ENCODE data around the gene AIF1. TPM values are rescaled to one million over a fixed set of nuclear protein-coding genes. Genes with fewer than 3 reads are reported as not detected.

AIF1 gene
- total and polyA plus RNA-seq, 7 experiments from 2014 or later, result 33.1 to 182 (median 71.0) TPM

- peaks cover 63 to 67% of the 10 kb centered on the region in 2 donors for H3K4me1 ChIP-seq (ENCODE audit: control insufficient read depth in 2 of 2, insufficient read depth in 2 of 2, low read length in 2 of 2)
- H3K4me1 Mint-ChIP-seq, result peaks cover 47 to 78% (median 67%) of the 10 kb centered on the region in 7 donors
- peaks cover 0 to 13% (median 3%) of the 10 kb centered on the region in 3 experiments for H3K36me3 ChIP-seq (ENCODE audit: control insufficient read depth in 2 of 3, insufficient read depth in 3 of 3, low read length in 3 of 3)
- DNase-seq (peak in 7 of 9 donors; percentile 40 to 65 (median 54)), ATAC-seq (peak; percentile 19)
- H3K4me3 ChIP-seq (ENCODE audit: low read length), result peak overlapping the region; percentile 25
- H3K36me3 Mint-ChIP-seq, result peaks cover 11 to 42% (median 19%) of the 10 kb centered on the region in 5 donors
- no peaks in the 10 kb centered on the region for H3K27me3 ChIP-seq (ENCODE audit: control insufficient read depth in 2 of 2, insufficient read depth in 2 of 2, low read length in 2 of 2)
- intact Hi-C loops (cut with micrococcal nuclease), result no loop called here
- CTCF ChIA-PET, result interaction anchor here (0.6 to 18.2 kb wide), 5 partner anchors 10 to 35 kb away, joined by 3 to 687 read pairs (median 41); partner anchors contain the start of genes ATP6V1G2, NCR3, NFKBIL1 and TNF
- peak overlapping the region; percentile 97 for H3K27ac ChIP-seq (ENCODE audit: low read depth, low read length)
- H3K27me3 Mint-ChIP-seq, result no peaks in the 10 kb centered on the region
- H3K9me3 Mint-ChIP-seq, result peaks cover 0 to 5% (median 0%) of the 10 kb centered on the region in 11 donors
- H3K27ac Mint-ChIP-seq, result peak overlapping the region; percentile 84 to 100 (median 96)
- POLR2A ChIA-PET, result interaction anchor here (0.6 to 66.4 kb wide), 4 partner anchors 10 to 430 kb away, joined by 3 to 3078 read pairs (median 1543); partner anchors contain the start of genes AIF1, ATP6V1G2, BAG6 and DDX39B
- H3K9me3 ChIP-seq (ENCODE audit: control insufficient read depth in 2 of 3, low read length in 3 of 3), result no peaks in the 10 kb centered on the region
- peak overlapping the region; percentile 50 to 89 (median 81) for H3K4me3 Mint-ChIP-seq
These were observed 29.5 kb upstream of the AIF1 start for GRCh38 chr6:31585491-31585890.

DNA sequence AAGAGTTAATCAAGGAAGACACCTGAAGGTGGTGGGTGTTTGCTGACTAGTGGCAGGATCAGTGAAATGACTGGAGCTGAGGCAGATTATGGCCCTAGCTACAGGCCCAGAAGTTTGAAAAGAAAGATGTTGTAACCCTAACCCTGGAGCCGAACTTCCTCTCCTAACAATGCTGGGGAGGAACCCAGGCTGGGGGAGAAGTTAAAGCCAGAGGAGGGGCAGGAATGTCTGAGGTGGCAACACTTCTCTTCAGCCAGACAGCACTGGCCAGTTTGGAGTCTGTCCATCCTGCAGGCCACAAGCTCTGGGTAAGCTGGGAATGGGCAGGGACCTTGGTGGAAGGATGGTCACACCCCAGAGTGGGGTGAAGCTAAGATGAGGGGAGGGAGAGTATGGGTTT is 29.0 kb upstream of the AIF1 start, which contains the start of gene LST1:
LST1 (plus strand) TSS at position 270 of the 400 bp plus-strand sequence. CDS start 1,023 bp downstream, outside the sequence.
- H3K36me3 ChIP-seq (ENCODE audit: control insufficient read depth in 2 of 3, insufficient read depth in 3 of 3, low read length in 3 of 3), result peaks cover 0 to 12% (median 0%) of the 10 kb centered on the region in 3 experiments
- H3K9me3 Mint-ChIP-seq, result peaks cover 0 to 5% (median 0%) of the 10 kb centered on the region in 11 donors
- peaks cover 47 to 78% (median 68%) of the 10 kb centered on the region in 7 donors for H3K4me1 Mint-ChIP-seq
- intact Hi-C loops (cut with micrococcal nuclease), result no loop called here
- peak; percentile 18 for ATAC-seq
- H3K36me3 Mint-ChIP-seq, result peaks cover 8 to 40% (median 18%) of the 10 kb centered on the region in 5 donors
- CTCF ChIA-PET, result interaction anchor here (0.6 to 18.2 kb wide), 4 partner anchors 11 to 35 kb away, joined by 4 to 687 read pairs (median 170); partner anchors contain the start of genes ATP6V1G2, NCR3, NFKBIL1 and TNF
- POLR2A ChIA-PET, result interaction anchor here (0.6 to 66.4 kb wide), 6 partner anchors 10 to 1295 kb away, joined by 3 to 3078 read pairs (median 4); partner anchors contain the start of genes AIF1, ATP6V1G2, BAG6 and DDX39B
- DNase-seq, result no peak
- peak within 1 kb of the TSS; percentile 50 to 89 (median 81) for H3K4me3 Mint-ChIP-seq
- no peaks in the 10 kb centered on the region for H3K27me3 ChIP-seq (ENCODE audit: control insufficient read depth in 2 of 2, insufficient read depth in 2 of 2, low read length in 2 of 2)
- H3K27ac Mint-ChIP-seq, result peak within 1 kb of the TSS; percentile 84 to 100 (median 96)
- H3K4me3 ChIP-seq (ENCODE audit: low read length), result peak within 1 kb of the TSS; percentile 25
- H3K27me3 Mint-ChIP-seq, result no peaks in the 10 kb centered on the region
- peaks cover 67 to 68% of the 10 kb centered on the region in 2 donors for H3K4me1 ChIP-seq (ENCODE audit: control insufficient read depth in 2 of 2, insufficient read depth in 2 of 2, low read length in 2 of 2)
- peak within 1 kb of the TSS; percentile 97 for H3K27ac ChIP-seq (ENCODE audit: low read depth, low read length)
- no peaks in the 10 kb centered on the region for H3K9me3 ChIP-seq (ENCODE audit: control insufficient read depth in 2 of 3, low read length in 3 of 3)

DNA sequence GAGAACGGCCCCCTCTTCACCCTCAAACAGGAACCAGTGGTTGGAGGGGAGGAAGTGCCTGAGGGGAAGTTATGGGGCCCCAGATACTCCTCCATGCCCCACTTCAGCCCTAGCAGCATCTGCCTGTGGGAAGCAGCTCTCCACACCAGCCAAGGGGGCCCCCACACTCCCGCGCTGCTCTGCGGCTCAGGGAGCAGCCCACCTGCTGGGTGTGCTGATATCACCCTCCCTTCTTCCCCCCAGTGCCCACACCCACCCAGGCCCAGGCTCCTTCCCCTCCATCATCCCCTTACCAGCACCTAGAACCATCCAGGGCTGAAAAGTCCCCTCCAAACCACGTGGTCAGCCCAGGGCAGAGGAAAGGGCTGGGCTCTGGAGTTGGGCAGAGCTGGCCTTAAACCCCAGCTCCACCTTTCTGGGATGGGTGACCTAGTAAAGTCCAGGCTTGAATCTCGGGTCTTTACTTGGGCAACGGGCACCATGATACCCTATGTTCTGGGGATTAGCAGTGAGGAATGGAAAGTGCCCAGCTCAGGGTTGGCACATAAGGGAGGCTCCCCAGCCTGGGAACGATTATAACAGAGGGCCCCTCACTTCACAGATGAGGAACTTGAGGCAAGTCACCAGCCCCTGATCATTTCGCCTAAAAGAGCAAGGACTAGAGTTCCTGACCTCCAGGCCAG is 28.3 kb upstream of the AIF1 start:
- ChIA-PET POLR2A (interaction anchor here (0.7 to 66.4 kb wide), 4 partner anchors 9 to 78 kb away, joined by 3 to 3078 read pairs (median 1541); partner anchors contain the start of genes AIF1, ATP6V1G2, BAG6 and DDX39B), CTCF (interaction anchor here (1.4 to 18.2 kb wide), 4 partner anchors 11 to 45 kb away, joined by 4 to 687 read pairs (median 170); partner anchors contain the start of genes ATP6V1G2, DDX39B, NCR3 and NFKBIL1)
- intact Hi-C loops (cut with micrococcal nuclease), result no loop called here
- ATAC-seq, result peak; percentile 72
- peak in 2 of 9 donors; percentile 27 to 33 for DNase-seq
- H3K36me3 ChIP-seq (ENCODE audit: control insufficient read depth in 2 of 3, insufficient read depth in 3 of 3, low read length in 3 of 3), result peaks cover 0 to 4% (median 0%) of the 10 kb centered on the region in 3 experiments
- Mint-ChIP-seq H3K4me1 (peaks cover 47 to 84% (median 68%) of the 10 kb centered on the region in 7 donors), H3K27ac (peak overlapping the region; percentile 84 to 100 (median 96)), H3K36me3 (peaks cover 2 to 32% (median 10%) of the 10 kb centered on the region in 5 donors), H3K9me3 (peaks cover 0 to 5% (median 0%) of the 10 kb centered on the region in 11 donors), H3K4me3 (peak overlapping the region; percentile 50 to 89 (median 81)), H3K27me3 (no peaks in the 10 kb centered on the region)
- peak overlapping the region; percentile 97 for H3K27ac ChIP-seq (ENCODE audit: low read depth, low read length)
- H3K9me3 ChIP-seq (ENCODE audit: control insufficient read depth in 2 of 3, low read length in 3 of 3), result no peaks in the 10 kb centered on the region
- peak overlapping the region; percentile 25 for H3K4me3 ChIP-seq (ENCODE audit: low read length)
- peaks cover 67 to 68% of the 10 kb centered on the region in 2 donors for H3K4me1 ChIP-seq (ENCODE audit: control insufficient read depth in 2 of 2, insufficient read depth in 2 of 2, low read length in 2 of 2)
- no peaks in the 10 kb centered on the region for H3K27me3 ChIP-seq (ENCODE audit: control insufficient read depth in 2 of 2, insufficient read depth in 2 of 2, low read length in 2 of 2)

DNA sequence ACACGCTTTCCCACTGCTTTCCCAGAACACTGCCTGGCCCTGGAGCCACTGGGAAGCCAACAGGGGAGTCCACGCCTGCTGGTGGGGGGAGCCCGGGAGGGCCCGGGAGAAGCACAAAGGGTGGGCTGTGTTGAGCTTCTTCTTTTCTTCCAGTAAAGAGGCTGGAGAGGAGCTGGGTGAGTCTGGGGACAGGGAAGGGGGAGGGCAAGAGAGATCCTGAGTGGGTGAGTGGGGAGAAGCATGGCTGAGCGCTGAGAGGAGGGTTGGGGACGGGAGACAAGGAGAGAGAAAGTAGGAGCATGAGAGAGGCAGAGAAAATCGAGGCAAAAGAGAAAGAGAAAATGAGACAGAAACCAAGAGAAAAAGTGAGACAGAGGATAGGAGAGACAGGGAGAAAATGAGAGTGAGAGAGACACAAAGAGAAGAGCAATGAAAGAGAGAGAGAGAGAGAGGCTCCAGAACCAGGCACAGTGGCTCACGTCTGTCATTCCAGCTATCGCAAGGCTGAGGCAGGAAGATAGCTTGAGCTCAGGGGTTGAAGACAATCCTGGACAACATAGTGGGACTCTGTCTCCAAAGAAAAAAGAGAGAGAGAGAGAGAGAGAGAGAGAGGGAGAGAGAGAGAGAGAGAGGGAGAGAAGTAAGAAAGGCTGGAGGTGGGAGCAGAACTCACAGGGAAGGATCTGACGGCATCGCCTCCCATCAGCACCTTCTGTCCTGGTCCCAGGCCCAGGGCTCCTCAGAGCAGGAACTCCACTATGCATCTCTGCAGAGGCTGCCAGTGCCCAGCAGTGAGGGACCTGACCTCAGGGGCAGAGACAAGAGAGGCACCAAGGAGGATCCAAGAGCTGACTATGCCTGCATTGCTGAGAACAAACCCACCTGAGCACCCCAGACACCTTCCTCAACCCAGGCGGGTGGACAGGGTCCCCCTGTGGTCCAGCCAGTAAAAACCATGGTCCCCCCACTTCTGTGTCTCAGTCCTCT is 26.9 kb upstream of the AIF1 start:
- H3K27me3 Mint-ChIP-seq, result no peaks in the 10 kb centered on the region
- no peaks in the 10 kb centered on the region for H3K9me3 ChIP-seq (ENCODE audit: control insufficient read depth in 2 of 3, low read length in 3 of 3)
- peaks cover 67 to 69% of the 10 kb centered on the region in 2 donors for H3K4me1 ChIP-seq (ENCODE audit: control insufficient read depth in 2 of 2, insufficient read depth in 2 of 2, low read length in 2 of 2)
- H3K4me1 Mint-ChIP-seq, result peaks cover 37 to 86% (median 70%) of the 10 kb centered on the region in 7 donors
- CTCF ChIA-PET, result interaction anchor here (0.6 to 18.2 kb wide), 5 partner anchors 10 to 248 kb away, joined by 3 to 687 read pairs (median 41); partner anchors contain the start of genes ATP6V1G2, DDX39B, NCR3 and NFKBIL1
- peak overlapping the region; percentile 90 to 99 (median 95) for H3K27ac Mint-ChIP-seq
- H3K4me3 Mint-ChIP-seq, result peak overlapping the region; percentile 64 to 93 (median 78)
- peaks cover 0 to 24% (median 4%) of the 10 kb centered on the region in 5 donors for H3K36me3 Mint-ChIP-seq
- H3K9me3 Mint-ChIP-seq, result peaks cover 0 to 5% (median 0%) of the 10 kb centered on the region in 11 donors
- no peaks in the 10 kb centered on the region for H3K36me3 ChIP-seq (ENCODE audit: control insufficient read depth in 2 of 3, insufficient read depth in 3 of 3, low read length in 3 of 3)
- POLR2A ChIA-PET, result interaction anchor here (1.0 to 66.4 kb wide), 4 partner anchors 8 to 248 kb away, joined by 5 to 3078 read pairs (median 1542); partner anchors contain the start of genes AIF1, ATP6V1G2, DDX39B and LST1
- peak overlapping the region; percentile 18 for H3K4me3 ChIP-seq (ENCODE audit: low read length)
- intact Hi-C loops (cut with micrococcal nuclease), result no loop called here
- DNase-seq, result no peak
- no peaks in the 10 kb centered on the region for H3K27me3 ChIP-seq (ENCODE audit: control insufficient read depth in 2 of 2, insufficient read depth in 2 of 2, low read length in 2 of 2)
- ATAC-seq, result no peak
- H3K27ac ChIP-seq (ENCODE audit: low read depth, low read length), result peak overlapping the region; percentile 97

GRCh38 chr6:31588871-31589650 is 26.0 kb upstream of the AIF1 start:
- Mint-ChIP-seq H3K4me3 (peak overlapping the region in 5 of 10 donors; percentile 25 to 88 (median 39)), H3K9me3 (peaks cover 0 to 5% (median 0%) of the 10 kb centered on the region in 11 donors)
- POLR2A ChIA-PET, result interaction anchor here (53.8 to 66.4 kb wide), 2 partner anchors 7 to 25 kb away, joined by 3078 read pairs; partner anchors contain the start of genes AIF1, ATP6V1G2, DDX39B and LST1

More at GRCh38 chr6:31588871-31589650, 26.0 kb upstream of the AIF1 start:
- Histone ChIP-seq H3K27me3 (ENCODE audit: control insufficient read depth in 2 of 2, insufficient read depth in 2 of 2, low read length in 2 of 2) (no peaks in the 10 kb centered on the region), H3K4me3 (ENCODE audit: low read length) (no peak overlapping the region), H3K27ac (ENCODE audit: low read depth, low read length) (peak overlapping the region; percentile 97), H3K4me1 (ENCODE audit: control insufficient read depth in 2 of 2, insufficient read depth in 2 of 2, low read length in 2 of 2) (peaks cover 69% of the 10 kb centered on the region in 2 donors), H3K36me3 (ENCODE audit: control insufficient read depth in 2 of 3, insufficient read depth in 3 of 3, low read length in 3 of 3) (no peaks in the 10 kb centered on the region), H3K9me3 (ENCODE audit: control insufficient read depth in 2 of 3, low read length in 3 of 3) (no peaks in the 10 kb centered on the region)
- Mint-ChIP-seq H3K36me3 (peaks cover 0 to 22% (median 4%) of the 10 kb centered on the region in 5 donors), H3K27ac (peak overlapping the region; percentile 69 to 99 (median 82)), H3K27me3 (no peaks in the 10 kb centered on the region), H3K4me1 (peaks cover 39 to 87% (median 72%) of the 10 kb centered on the region in 7 donors)
- CTCF ChIA-PET, result interaction anchor here (0.8 to 18.2 kb wide), 2 partner anchors 9 to 42 kb away, joined by 3 to 687 read pairs; partner anchors contain the start of genes ATP6V1G2 and NCR3
- intact Hi-C loops (cut with micrococcal nuclease), result no loop called here
- DNase-seq (no peak), ATAC-seq (no peak)

Data from naive thymus-derived CD4-positive, alpha-beta T cell (primary cell).